ENCODE measurements around the gene GRAMD2B. TPM values are rescaled to one million over a fixed set of nuclear protein-coding genes. Genes with fewer than 3 reads are reported as not detected.

Gene GRAMD2B
- total and polyA plus RNA-seq, 2 of the 8 experiments (the other 6 are each of a cell fraction or from before 2014, with no cell fraction given): 6.4 to 9.4 TPM

GRCh38 chr5:126462239-126463014 lies 39.2 kb downstream of the GRAMD2B start:
- H2BK5ac ChIP-seq (ENCODE audit: low read depth, low read length): no peak overlapping the region
- no peak overlapping the region for H2BK20ac ChIP-seq (ENCODE audit: low read length)
- no peak overlapping the region; a peak in 1 of 7 replicates for H3K9ac ChIP-seq (replicated peaks in 1 of 4; ENCODE audit: extremely low read depth in 1 of 4, low read depth in 3 of 4, low read length in 3 of 4)
- H3K27me3 ChIP-seq (replicated peaks in 1 of 4; ENCODE audit: control insufficient read depth in 3 of 4, extremely low read depth in 1 of 4, insufficient read depth in 3 of 4, low read length in 3 of 4): no peaks in the 10 kb centered on the region; a peak in 2 of 7 replicates
- H3K14ac ChIP-seq (ENCODE audit: insufficient read length): no peak overlapping the region
- H3K23ac ChIP-seq (ENCODE audit: insufficient read length): no peak overlapping the region
- ChIA-PET CTCF (ENCODE audit: partially characterized antibody) (interaction anchor here (0.6 to 2.0 kb wide), 4 partner anchors 29 to 1030 kb away, joined by 3 to 8 read pairs (median 4); no protein-coding TSS in a partner anchor), POLR2A (ENCODE audit: partially characterized antibody) (interaction anchor here (1.0 to 1.3 kb wide), 2 partner anchors 9 to 39 kb away, joined by 3 read pairs; no protein-coding TSS in a partner anchor)
- no peak overlapping the region for H3K4me2 ChIP-seq (ENCODE audit: insufficient read depth in 1 of 2, low read depth in 2 of 2, low read length in 2 of 2)
- H3K4me1 ChIP-seq (replicated peaks in 1 of 4; ENCODE audit: control insufficient read depth in 3 of 4, insufficient read depth in 4 of 4, low read length in 3 of 4): peaks cover 0 to 3% (median 0%) of the 10 kb centered on the region in 4 experiments; a peak in 1 of 7 replicates
- no peak overlapping the region for H3K4ac ChIP-seq (replicated peaks; ENCODE audit: insufficient read length, low read depth, low read length)
- 74% methylated on average over 8 of the region's 8 CpGs; no CpG with 5 or more reads in 1 of the 2 experiments for WGBS, 2 experiments (ENCODE audit: extremely low coverage in 1 of 2, insufficient coverage in 1 of 2, insufficient read length in 1 of 2, insufficient replicate concordance in 2 of 2, low coverage in 1 of 2, low lambda C conversion rate in 2 of 2, missing lambda C conversion rate in 1 of 2)
- H3K27ac ChIP-seq (ENCODE audit: low read depth, low read length): no peak overlapping the region
- H2BK12ac ChIP-seq (ENCODE audit: low read depth, low read length): no peak overlapping the region
- H3K79me2 ChIP-seq (ENCODE audit: control insufficient read depth in 1 of 2, insufficient read depth in 2 of 2, low read length in 2 of 2): no peaks in the 10 kb centered on the region
- H2BK15ac ChIP-seq (ENCODE audit: low read length): no peak overlapping the region
- no peaks in the 10 kb centered on the region for H3K9me3 ChIP-seq (ENCODE audit: insufficient read depth in 2 of 2, low read depth in 1 of 2, low read length in 1 of 2)
- no peak overlapping the region for H2BK120ac ChIP-seq (replicated peaks; ENCODE audit: low read depth, low read length)
- no peaks in the 10 kb centered on the region for H3K79me1 ChIP-seq (ENCODE audit: low read depth, low read length)
- H4K5ac ChIP-seq (ENCODE audit: insufficient read length, low read depth, low read length): no peak overlapping the region
- peaks cover 0 to 4% of the 10 kb centered on the region in 2 experiments for H4K20me1 ChIP-seq (replicated peaks in 1 of 2; ENCODE audit: control insufficient read depth in 1 of 2, insufficient read depth in 2 of 2, low read length in 2 of 2)
- H4K8ac ChIP-seq (ENCODE audit: extremely low read depth, insufficient read depth, low read length): no peak overlapping the region
- no peak for DNase-seq (ENCODE audit: low read depth in 1 of 2, low spot score in 2 of 2)
- no peak for FAIRE-seq
- H2AK5ac ChIP-seq (ENCODE audit: low read depth, low read length): no peak overlapping the region
- no peak overlapping the region for H3K56ac ChIP-seq (replicated peaks; ENCODE audit: insufficient read length, low read depth, low read length)
- no peak overlapping the region for H3K4me3 ChIP-seq (ENCODE audit: extremely low read depth in 1 of 4, insufficient read depth in 2 of 4, low read depth in 3 of 4, low read length in 4 of 4)
- no peak overlapping the region for H2AFZ ChIP-seq (ENCODE audit: low read length)
- no peak overlapping the region for H4K91ac ChIP-seq (replicated peaks; ENCODE audit: insufficient read length, low read length)
- H3K23me2 ChIP-seq (ENCODE audit: low read depth, low read length): no peaks in the 10 kb centered on the region
- H3K36me3 ChIP-seq (ENCODE audit: control insufficient read depth in 2 of 4, insufficient read depth in 4 of 4, low read length in 3 of 4): peaks cover 0 to 6% (median 2%) of the 10 kb centered on the region in 4 experiments; a peak in 2 of 8 replicates
- H3K18ac ChIP-seq (ENCODE audit: extremely low read depth, low read length): no peak overlapping the region
- TF ChIP-seq KDM4A (IDR thresholded peaks at IDR 0.05; ENCODE audit: low read depth, low read length, severe bottlenecking) (no peak), SP4 (IDR thresholded peaks at IDR 0.05; ENCODE audit: low read length) (no peak), BACH1 (IDR thresholded peaks at IDR 0.05; ENCODE audit: low read length) (no peak), HDAC2 (IDR thresholded peaks at IDR 0.05; ENCODE audit: borderline replicate concordance in 1 of 2, low read depth in 2 of 2, low read length in 2 of 2) (no peak), ZNF274 (IDR thresholded peaks at IDR 0.05; ENCODE audit: borderline replicate concordance, extremely low read depth, low read length) (no peak), MAFK (IDR thresholded peaks at IDR 0.05; ENCODE audit: low read depth, low read length) (no peak), EP300 (IDR thresholded peaks at IDR 0.05; ENCODE audit: borderline replicate concordance in 1 of 2, low read depth in 2 of 2, low read length in 2 of 2) (no peak), RBBP5 (IDR thresholded peaks at IDR 0.05; ENCODE audit: borderline replicate concordance, low read depth, low read length) (no peak), SRF (IDR thresholded peaks at IDR 0.05; ENCODE audit: low read depth, low read length) (no peak), TCF12 (IDR thresholded peaks at IDR 0.05; ENCODE audit: low read depth, low read length) (no peak)

Data from H1 (cell line).